ENCODE data around the gene RAB3GAP2.

- TF ChIP-seq CTCF (IDR thresholded peaks at IDR 0.05), result no peak
- no peak for TF ChIP-seq POLR2A (IDR thresholded peaks at IDR 0.05)
Observed at GRCh38 chr1:220287129-220287528, 14.9 kb upstream of the RAB3GAP2 start.

Data from gastroesophageal sphincter (tissue), 3 donors.